IPS-NIHi11 (cell line): Measurements from ENCODE around the gene GLRA3.

Experiments used
- DNase-seq: peaks from one replicate; pipeline ENCODE4 v3.0.0; 2012; ENCODE audit warnings: mixed read lengths, low spot score

Gene GLRA3

GRCh38 chr4:174595141-174595929 lies 233.7 kb downstream of the GLRA3 start:
- DNase-seq = no peak

- DNase-seq = no peak
Observed at GRCh38 chr4:174593701-174594100, 235.3 kb downstream of the GLRA3 start.

GRCh38 chr4:174592985-174593335 lies 236.1 kb downstream of the GLRA3 start:
- no peak for DNase-seq

- DNase-seq = no peak
Observed at GRCh38 chr4:174592256-174592984, 236.6 kb downstream of the GLRA3 start.

- no peak for DNase-seq
Observed at GRCh38 chr4:174591243-174592021, 237.6 kb downstream of the GLRA3 start.

GRCh38 chr4:174590336-174590735 lies 238.7 kb downstream of the GLRA3 start:
- DNase-seq = no peak
